NCI-H1436 treated with DMSO at 0.1 percent for 48 hours (cell line): ENCODE measurements around the gene IRX2.

Source experiments
- DNase-seq: peaks from one replicate; lab custom pipeline; 2025; lab: John Stamatoyannopoulos, UW

Gene IRX2

GRCh38 chr5:2715856-2716255 lies 35.6 kb downstream of the IRX2 start:
- no peak for DNase-seq

- DNase-seq: no peak
Measured at GRCh38 chr5:2714805-2715204, 36.7 kb downstream of the IRX2 start.

- no peak for DNase-seq
Measured at GRCh38 chr5:2714026-2714425, 37.5 kb downstream of the IRX2 start.

GRCh38 chr5:2711446-2712425 lies 39.7 kb downstream of the IRX2 start:
- DNase-seq: no peak

- DNase-seq: no peak
Measured at GRCh38 chr5:2710910-2711309, 40.6 kb downstream of the IRX2 start.

GRCh38 chr5:2709976-2710689 lies 41.3 kb downstream of the IRX2 start:
- DNase-seq: no peak

GRCh38 chr5:2708751-2709150 lies 42.7 kb downstream of the IRX2 start:
- DNase-seq: no peak

GRCh38 chr5:2708132-2708531 lies 43.3 kb downstream of the IRX2 start:
- DNase-seq: no peak

GRCh38 chr5:2705861-2706260 lies 45.6 kb downstream of the IRX2 start:
- no peak for DNase-seq

- DNase-seq: no peak
Measured at GRCh38 chr5:2704806-2705645, 46.5 kb downstream of the IRX2 start.

- DNase-seq: no peak
Measured at GRCh38 chr5:2704111-2704510, 47.4 kb downstream of the IRX2 start.

GRCh38 chr5:2703615-2704014 lies 47.9 kb downstream of the IRX2 start:
- no peak for DNase-seq

- DNase-seq: no peak
Measured at GRCh38 chr5:2703041-2703440, 48.4 kb downstream of the IRX2 start.

- DNase-seq: no peak
Measured at GRCh38 chr5:2702096-2702879, 49.2 kb downstream of the IRX2 start.

- DNase-seq: no peak
Measured at GRCh38 chr5:2701592-2701991, 49.9 kb downstream of the IRX2 start.

- DNase-seq: no peak
Measured at GRCh38 chr5:2700876-2701275, 50.6 kb downstream of the IRX2 start.

- DNase-seq: no peak
Measured at GRCh38 chr5:2699686-2700085, 51.8 kb downstream of the IRX2 start.

GRCh38 chr5:2699231-2699630 lies 52.2 kb downstream of the IRX2 start:
- DNase-seq: no peak

- no peak for DNase-seq
Measured at GRCh38 chr5:2698581-2698980, 52.9 kb downstream of the IRX2 start.

GRCh38 chr5:2697446-2698200 lies 53.9 kb downstream of the IRX2 start:
- no peak for DNase-seq

- DNase-seq: no peak
Measured at GRCh38 chr5:2697041-2697440, 54.4 kb downstream of the IRX2 start.
